Skin epidermis (tissue), 12 donors: Measurements from ENCODE around the gene DDX51.
"Not testable (repeated sequence)": the region's sequence is repeated elsewhere in the genome, so short reads cannot be mapped to it uniquely, and the experiment has no call there.

Experiments used
- H3K27ac ChIP-seq, 21 experiments: fragments of 200-600 bp; sonication (generic) in 11 of 21; one replicate each; pipeline ENCODE4 v1.5.0; 2020; ENCODE audit warnings: mild to moderate bottlenecking in 3 of 21, inconsistent platforms in 2 of 21, moderate library complexity in 2 of 21
- H3K4me3 ChIP-seq, 7 experiments: fragments of 200-600 bp; sonication (generic) in 2 of 7; one replicate each; pipeline ENCODE4 v1.5.0; 2020; ENCODE audit warnings: inconsistent platforms in 2 of 7, mild to moderate bottlenecking in 2 of 7, moderate library complexity in 1 of 7

DDX51 gene

DNA sequence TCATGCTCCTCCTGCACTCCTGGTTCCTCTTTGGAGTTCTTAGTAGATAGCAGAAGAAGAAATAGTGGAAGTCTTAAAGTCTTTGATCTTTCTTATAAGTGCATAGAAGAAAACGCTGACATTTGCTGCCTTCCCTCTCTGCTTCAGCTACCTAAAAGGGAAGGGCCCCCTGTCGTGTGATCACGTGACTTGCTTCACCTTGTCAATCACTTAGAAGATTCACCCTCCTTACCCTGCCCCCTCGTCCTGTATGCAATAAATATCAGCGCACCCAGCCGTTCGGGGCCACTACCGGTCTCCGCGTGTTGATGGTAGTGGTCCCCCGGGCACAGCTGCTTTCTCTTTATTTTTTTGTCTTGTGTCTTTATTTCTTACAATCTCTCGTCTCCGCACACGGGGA lies 41.0 kb downstream of the DDX51 start:
- not testable (repeated sequence) for H3K4me3 ChIP-seq, H3K27ac ChIP-seq

DNA sequence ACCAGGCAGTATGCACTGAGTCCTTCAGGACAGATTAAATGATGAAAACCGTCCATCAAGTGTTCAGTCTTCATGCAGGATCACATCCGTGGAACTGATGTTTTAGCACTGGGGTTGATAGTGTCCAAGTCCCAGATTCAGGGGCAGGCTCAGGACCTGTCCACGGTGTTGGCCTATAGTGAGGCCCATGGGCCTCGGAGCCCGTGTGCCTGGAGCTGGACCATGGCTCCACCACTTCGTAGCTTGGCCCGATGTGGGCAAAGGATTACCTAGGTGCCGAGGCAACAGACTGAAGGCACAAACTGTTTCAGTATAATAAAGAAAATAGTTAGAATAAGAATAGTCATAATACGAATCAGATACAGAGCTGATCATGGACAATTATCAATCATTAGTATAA lies 41.8 kb downstream of the DDX51 start:
- H3K27ac ChIP-seq = no peak overlapping the region
- H3K4me3 ChIP-seq = no peak overlapping the region

DNA sequence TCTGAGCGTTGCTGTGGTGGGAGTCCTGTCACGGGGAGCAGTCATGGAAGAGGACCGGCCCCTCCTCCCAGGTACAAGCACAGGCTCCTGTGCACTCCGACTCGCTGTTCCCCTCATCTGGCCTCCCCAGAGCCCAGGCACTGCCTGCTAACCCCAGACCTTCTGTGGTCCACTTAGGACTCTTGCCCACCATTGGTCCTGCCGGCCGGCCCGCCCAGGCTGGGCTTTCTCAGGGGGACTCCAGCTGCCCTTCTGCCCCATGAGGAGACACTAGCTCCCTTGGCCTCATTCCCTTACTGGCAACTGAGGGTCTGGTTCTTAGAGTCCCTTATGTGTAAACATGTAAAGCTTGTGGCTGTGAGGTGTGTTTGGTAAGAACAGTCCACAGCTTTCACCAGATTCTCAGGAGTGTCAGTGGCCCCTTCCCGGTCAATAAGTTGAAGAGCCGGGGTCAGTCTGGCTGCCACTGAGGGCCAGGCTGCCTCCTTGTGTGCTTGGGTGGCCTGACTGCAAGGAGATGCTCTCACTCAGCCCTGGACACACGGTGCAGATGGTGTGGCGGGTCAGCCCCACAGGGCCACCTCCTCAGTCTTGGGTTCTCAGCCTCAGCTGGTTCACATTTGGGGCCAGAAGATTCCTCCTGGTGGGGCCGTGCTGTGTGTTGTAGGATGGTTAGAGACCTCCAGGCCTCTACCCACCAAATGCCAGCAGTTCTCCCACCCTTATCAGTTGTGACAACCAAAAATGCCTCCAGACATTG lies 43.6 kb downstream of the DDX51 start:
- no peak overlapping the region for H3K4me3 ChIP-seq
- H3K27ac ChIP-seq = no peak overlapping the region

DNA sequence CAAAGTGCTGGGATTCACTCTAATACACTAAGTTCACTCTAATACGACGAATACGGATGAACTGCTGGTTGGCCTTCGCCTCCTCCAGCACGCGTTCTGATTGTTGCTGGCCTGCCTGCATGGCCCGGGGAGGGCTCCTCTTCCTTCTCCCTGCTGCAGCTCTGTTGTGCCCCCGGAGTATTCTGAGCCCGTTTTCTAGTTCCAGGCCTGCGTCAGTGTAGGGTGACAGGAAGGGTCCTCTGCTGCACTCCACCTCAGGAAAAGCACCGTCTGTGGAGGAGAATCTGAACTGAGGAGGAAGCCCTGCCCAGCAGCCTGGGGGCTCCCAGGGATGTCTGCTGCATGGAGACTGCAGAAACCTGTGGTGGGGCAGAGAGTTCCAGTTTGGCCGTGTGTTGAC lies 44.4 kb downstream of the DDX51 start:
- no peak overlapping the region for H3K27ac ChIP-seq
- H3K4me3 ChIP-seq = no peak overlapping the region

DNA sequence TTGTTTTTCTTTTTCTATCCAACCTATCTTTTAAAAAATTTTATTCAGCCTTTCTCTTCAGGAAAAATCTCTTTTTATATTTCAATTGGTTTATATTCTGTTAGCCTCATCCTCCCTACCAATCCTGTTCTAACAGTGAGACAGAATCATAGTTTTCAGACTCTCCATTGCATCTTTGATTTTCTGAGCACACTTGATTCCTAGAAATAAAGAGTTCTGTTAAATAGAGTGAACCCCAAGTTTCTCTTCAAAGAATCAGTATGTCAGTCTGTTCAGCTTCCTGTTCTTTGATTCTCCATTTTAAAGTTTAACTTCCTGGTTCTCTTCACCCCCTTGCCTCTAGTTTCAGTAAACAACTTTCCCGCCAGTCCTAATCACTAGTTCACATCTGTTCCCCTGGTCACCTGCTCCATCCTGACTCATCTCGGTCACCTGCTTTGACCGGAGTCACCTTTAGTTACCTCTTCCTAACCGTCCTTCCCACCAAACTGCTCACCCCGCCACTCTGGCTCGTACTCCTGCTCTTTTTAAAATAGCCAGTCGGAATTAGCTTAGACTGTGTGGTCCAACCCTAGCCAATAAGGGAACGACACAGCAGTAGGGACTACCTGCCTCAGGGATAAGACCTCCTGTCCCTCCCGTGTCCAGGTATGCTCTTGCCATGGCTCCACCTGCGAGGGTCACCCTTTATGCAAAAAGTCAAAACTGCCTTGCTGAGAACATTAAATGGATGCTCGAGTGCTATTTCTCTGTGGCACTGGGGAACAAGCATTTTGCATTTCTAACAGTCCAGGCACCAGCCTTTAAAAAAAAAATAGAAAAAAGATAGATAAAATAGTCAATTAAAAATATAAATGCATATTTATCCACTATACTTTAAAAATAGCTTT lies 48.4 kb downstream of the DDX51 start:
- Histone ChIP-seq H3K4me3 (no peak overlapping the region), H3K27ac (no peak overlapping the region)

DNA sequence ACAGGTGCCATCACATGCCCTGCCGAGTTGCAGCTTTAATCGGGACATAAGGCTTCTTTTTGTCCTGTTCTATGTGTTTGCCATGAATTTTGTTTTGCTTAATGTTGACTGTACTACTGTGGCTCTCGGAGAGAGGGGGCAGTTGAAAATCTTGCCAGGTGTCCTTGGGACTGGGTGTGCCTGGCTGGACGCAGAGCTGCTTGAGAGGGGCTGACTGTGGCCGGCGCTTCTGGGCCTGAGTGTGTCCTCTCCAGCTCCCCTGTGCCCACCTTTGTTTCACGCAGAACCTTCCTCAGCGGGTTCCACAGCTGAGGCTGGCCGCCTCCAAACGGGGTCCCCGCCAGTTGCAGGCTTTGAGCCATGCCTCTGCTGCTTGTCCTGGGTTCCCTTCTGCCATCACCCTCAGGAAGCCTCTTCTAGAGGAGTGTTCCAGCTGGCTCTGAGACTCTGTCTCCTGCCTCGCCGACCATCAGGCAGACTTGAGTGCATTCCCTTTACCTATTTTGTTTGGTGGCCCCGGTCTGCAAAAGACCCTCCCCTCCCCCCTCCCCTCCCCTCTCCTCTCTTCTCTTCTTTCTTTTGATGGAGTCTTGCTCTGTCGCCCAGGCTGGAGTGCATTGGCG lies 49.7 kb downstream of the DDX51 start:
- Histone ChIP-seq H3K27ac (no peak overlapping the region), H3K4me3 (no peak overlapping the region)

DNA sequence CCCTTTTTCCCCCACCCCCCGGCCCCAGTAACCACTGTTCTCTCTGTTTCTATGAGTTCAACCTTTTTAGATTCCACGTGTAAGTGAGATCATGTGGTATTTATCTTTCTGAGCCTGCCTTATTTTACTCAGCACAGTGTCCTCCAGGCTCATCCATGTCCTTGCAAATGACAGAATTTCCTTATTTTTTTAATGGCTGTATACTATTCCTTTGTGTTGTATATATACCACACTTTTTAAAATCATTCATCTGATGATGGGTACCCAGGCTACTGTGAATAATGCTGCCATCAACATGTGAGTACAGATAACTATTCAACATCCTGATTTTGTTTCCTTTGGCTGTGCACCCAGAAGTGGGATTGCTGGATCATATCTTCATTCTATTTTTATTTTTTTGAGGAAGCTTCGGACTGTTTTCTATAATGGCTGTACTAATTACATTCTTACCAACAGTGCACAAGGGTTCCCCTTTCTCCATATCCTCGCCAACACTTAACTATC lies 54.7 kb downstream of the DDX51 start:
- Histone ChIP-seq H3K27ac (no peak overlapping the region), H3K4me3 (no peak overlapping the region)
